ENCODE measurements around the gene FBXL7. TPM values are rescaled to one million over a fixed set of nuclear protein-coding genes. Genes with fewer than 3 reads are reported as not detected.

Gene FBXL7
- total RNA-seq, 1 donor from 2014 or later = 8.0 TPM

DNA sequence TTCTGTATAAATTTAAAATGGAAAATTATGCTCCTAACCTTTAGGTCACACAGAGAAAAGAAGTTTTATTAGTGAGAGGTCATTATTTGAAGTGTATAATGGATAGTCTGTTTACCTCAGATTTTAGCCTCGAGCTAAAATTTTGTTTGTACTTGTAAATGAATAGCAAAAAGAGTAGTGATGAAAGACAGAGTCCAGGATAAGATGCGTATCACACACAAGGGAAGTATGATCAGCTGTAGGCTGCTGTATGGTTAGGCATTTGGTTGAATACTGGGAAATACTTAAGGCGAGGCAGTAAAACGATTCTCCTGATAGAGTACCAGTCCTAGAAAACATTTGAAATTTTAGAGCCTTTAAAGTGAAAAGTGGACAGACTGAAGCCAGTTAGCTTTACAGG lies 92.7 kb downstream of the FBXL7 start:
- no peaks in the 10 kb centered on the region for H3K36me3 ChIP-seq
- intact Hi-C loops (cut with DNase I) = no loop called here
- H3K4me3 ChIP-seq = no peak overlapping the region
- H3K27ac ChIP-seq = no peak overlapping the region
- DNase-seq (no peak), ATAC-seq (no peak)
- no peaks in the 10 kb centered on the region for H3K9me3 ChIP-seq
- TF ChIP-seq, protein P1, sequence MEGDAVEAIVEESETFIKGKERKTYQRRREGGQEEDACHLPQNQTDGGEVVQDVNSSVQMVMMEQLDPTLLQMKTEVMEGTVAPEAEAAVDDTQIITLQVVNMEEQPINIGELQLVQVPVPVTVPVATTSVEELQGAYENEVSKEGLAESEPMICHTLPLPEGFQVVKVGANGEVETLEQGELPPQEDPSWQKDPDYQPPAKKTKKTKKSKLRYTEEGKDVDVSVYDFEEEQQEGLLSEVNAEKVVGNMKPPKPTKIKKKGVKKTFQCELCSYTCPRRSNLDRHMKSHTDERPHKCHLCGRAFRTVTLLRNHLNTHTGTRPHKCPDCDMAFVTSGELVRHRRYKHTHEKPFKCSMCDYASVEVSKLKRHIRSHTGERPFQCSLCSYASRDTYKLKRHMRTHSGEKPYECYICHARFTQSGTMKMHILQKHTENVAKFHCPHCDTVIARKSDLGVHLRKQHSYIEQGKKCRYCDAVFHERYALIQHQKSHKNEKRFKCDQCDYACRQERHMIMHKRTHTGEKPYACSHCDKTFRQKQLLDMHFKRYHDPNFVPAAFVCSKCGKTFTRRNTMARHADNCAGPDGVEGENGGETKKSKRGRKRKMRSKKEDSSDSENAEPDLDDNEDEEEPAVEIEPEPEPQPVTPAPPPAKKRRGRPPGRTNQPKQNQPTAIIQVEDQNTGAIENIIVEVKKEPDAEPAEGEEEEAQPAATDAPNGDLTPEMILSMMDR (IDR thresholded peaks at IDR 0.05) = no peak
- H3K4me1 ChIP-seq = no peaks in the 10 kb centered on the region
- H3K27me3 ChIP-seq (ENCODE audit: low read depth) = no peaks in the 10 kb centered on the region

DNA sequence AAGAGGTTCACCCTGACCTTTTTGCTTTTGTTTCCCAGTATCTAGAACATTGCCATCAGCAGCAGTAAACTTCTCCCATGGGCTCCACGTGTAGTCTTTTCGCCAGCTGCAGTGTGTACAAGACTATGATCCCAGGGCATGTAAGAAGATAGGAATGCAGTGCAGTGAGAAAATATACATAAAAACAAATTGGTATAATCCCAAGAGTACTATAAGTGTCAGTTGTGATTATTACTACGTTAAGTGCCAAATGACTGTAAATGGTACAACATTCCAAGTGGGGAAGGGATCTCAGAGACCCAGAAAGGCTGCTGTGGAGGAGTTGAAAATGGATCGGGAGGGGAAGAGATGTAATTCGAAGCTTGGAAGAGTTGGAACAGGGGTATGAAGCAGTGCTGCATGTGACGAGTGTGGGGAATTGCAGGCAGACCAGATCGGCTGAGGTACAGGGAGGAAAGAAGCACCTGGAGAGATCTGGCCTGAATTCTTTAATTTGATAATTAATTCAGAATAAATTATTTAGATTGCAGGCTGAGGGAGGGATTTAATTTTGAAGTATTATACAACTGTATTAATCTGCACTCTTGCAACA lies 95.1 kb downstream of the FBXL7 start:
- Histone ChIP-seq H3K27me3 (ENCODE audit: low read depth) (no peaks in the 10 kb centered on the region), H3K9me3 (no peaks in the 10 kb centered on the region), H3K36me3 (no peaks in the 10 kb centered on the region), H3K4me3 (no peak overlapping the region), H3K27ac (no peak overlapping the region), H3K4me1 (no peaks in the 10 kb centered on the region)
- intact Hi-C loops (cut with DNase I) = no loop called here
- ATAC-seq (no peak), DNase-seq (no peak)
- TF ChIP-seq, protein P1 (IDR thresholded peaks at IDR 0.05) = no peak

DNA sequence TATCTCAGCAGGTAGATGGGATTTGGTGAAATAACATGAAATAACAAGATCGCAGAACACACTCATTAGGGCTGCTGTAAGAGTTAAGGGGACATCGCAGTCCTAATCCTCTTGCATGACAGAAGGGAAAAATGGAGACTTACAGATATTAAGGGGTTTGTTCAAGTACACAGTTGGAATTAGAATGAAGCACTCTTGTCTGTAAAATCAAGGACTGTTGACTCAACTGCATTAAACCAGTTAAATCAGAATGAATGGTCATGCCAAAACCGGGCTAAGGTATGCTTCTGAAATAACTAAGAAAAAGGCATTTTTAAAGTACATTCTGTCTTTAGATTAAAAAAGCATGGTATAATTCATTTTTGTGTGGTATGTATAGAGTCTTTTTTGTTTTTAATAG lies 95.9 kb downstream of the FBXL7 start:
- Histone ChIP-seq H3K36me3 (no peaks in the 10 kb centered on the region), H3K4me3 (no peak overlapping the region), H3K27me3 (ENCODE audit: low read depth) (no peaks in the 10 kb centered on the region), H3K4me1 (no peaks in the 10 kb centered on the region), H3K9me3 (no peaks in the 10 kb centered on the region), H3K27ac (no peak overlapping the region)
- TF ChIP-seq, protein P1 (IDR thresholded peaks at IDR 0.05) = no peak
- DNase-seq (no peak), ATAC-seq (no peak)
- intact Hi-C loops (cut with DNase I) = no loop called here

DNA sequence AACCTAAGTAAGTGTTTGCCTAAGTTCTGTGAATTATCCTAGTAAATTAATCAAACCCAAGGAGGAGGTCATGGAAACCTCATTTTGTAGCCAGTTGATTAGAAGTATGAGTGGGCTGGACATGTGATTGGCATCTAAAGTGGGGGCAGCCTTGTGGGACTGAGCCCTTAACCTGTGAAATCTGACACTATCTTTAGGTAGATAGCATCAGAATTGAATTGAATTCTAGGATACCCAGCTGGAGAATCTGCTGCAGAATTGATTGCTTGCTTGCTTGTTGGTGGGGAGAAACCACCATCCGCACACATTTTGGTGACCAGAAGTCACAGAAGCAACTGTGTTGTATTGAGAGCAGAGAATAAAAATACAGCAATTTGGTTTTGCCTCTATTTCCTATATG lies 97.0 kb downstream of the FBXL7 start:
- intact Hi-C loops (cut with DNase I) = no loop called here
- no peak overlapping the region for H3K4me3 ChIP-seq
- no peaks in the 10 kb centered on the region for H3K27me3 ChIP-seq (ENCODE audit: low read depth)
- DNase-seq = no peak
- no peaks in the 10 kb centered on the region for H3K9me3 ChIP-seq
- ATAC-seq = no peak
- TF ChIP-seq, protein P1 (IDR thresholded peaks at IDR 0.05) = no peak
- no peaks in the 10 kb centered on the region for H3K4me1 ChIP-seq
- H3K36me3 ChIP-seq = no peaks in the 10 kb centered on the region
- no peak overlapping the region for H3K27ac ChIP-seq

DNA sequence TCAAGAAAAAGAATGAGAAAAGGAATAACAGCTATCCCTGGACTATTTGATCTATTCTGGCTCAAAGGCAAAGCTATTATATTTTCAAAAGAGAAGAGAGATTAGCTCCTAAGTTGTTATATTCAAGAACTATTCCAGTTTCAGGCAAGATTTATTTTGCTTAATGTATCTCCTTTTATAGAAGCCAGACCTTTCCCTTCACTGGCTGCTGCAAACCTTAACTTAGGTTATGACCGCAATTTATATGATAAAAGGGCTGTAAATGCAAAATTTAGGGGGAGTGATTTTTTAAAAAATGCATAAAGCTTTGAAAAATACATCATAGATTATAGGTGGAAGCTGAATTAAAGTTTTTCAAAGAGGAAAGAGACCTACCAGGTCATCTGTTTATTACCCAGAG lies 97.8 kb downstream of the FBXL7 start:
- ATAC-seq (no peak), DNase-seq (no peak)
- H3K4me3 ChIP-seq = no peak overlapping the region
- H3K36me3 ChIP-seq = no peaks in the 10 kb centered on the region
- H3K27me3 ChIP-seq (ENCODE audit: low read depth) = no peaks in the 10 kb centered on the region
- no peaks in the 10 kb centered on the region for H3K4me1 ChIP-seq
- no peak overlapping the region for H3K27ac ChIP-seq
- intact Hi-C loops (cut with DNase I) = no loop called here
- H3K9me3 ChIP-seq = no peaks in the 10 kb centered on the region
- TF ChIP-seq, protein P1 (IDR thresholded peaks at IDR 0.05) = no peak

All from lower lobe of right lung (tissue), 2 donors.